Osteocyte (in vitro differentiated cells): Measurements from ENCODE around the gene OGN. TPM values are rescaled to one million over a fixed set of nuclear protein-coding genes. Genes with fewer than 3 reads are reported as not detected.
"Not testable (repeated sequence)": the region's sequence is repeated elsewhere in the genome, so short reads cannot be mapped to it uniquely, and the experiment has no call there.

ENCODE experiments used
- DNase-seq: peaks from one replicate; pipeline ENCODE4 v3.0.0; 2021; ENCODE audit warnings: mixed read lengths; ENCODE audit not compliant: unreplicated experiment; ENCODE audit errors: extremely low spot score
- H3K27ac Mint-ChIP-seq: one replicate; pipeline ENCODE4 v1.8.0; 2021; ENCODE audit warnings: mild to moderate bottlenecking, mixed read lengths; ENCODE audit not compliant: unreplicated experiment
- H3K27me3 Mint-ChIP-seq: one replicate; pipeline ENCODE4 v1.8.0; 2021; ENCODE audit warnings: mixed read lengths; ENCODE audit not compliant: unreplicated experiment
- H3K36me3 Mint-ChIP-seq: one replicate; pipeline ENCODE4 v1.8.0; 2021; ENCODE audit warnings: mixed read lengths; ENCODE audit not compliant: unreplicated experiment
- H3K4me1 Mint-ChIP-seq: one replicate; pipeline ENCODE4 v1.8.0; 2021; ENCODE audit warnings: mixed read lengths; ENCODE audit not compliant: unreplicated experiment
- H3K4me3 Mint-ChIP-seq: one replicate; pipeline ENCODE4 v1.8.0; 2021; ENCODE audit warnings: mild to moderate bottlenecking, moderate library complexity, mixed read lengths; ENCODE audit not compliant: unreplicated experiment
- H3K9me3 Mint-ChIP-seq: one replicate; pipeline ENCODE4 v1.8.0; 2021; ENCODE audit warnings: mixed read lengths; ENCODE audit not compliant: unreplicated experiment
- total RNA-seq: library from RNA; stranded (reverse); gene quantifications from 2 replicates; pipeline ENCODE4 v1.2.1, GENCODE V29; 2021
- TF ChIP-seq, protein P1 (sequence below): fragments of 200-600 bp; sonication (generic); IDR thresholded peaks from 2 replicates; pipeline ENCODE4 v1.5.0; 2021; ENCODE audit warnings: antibody characterized with exemption, mild to moderate bottlenecking, moderate library complexity

Gene OGN
- total RNA-seq, 1 donor from 2014 or later: 5.5 TPM

DNA sequence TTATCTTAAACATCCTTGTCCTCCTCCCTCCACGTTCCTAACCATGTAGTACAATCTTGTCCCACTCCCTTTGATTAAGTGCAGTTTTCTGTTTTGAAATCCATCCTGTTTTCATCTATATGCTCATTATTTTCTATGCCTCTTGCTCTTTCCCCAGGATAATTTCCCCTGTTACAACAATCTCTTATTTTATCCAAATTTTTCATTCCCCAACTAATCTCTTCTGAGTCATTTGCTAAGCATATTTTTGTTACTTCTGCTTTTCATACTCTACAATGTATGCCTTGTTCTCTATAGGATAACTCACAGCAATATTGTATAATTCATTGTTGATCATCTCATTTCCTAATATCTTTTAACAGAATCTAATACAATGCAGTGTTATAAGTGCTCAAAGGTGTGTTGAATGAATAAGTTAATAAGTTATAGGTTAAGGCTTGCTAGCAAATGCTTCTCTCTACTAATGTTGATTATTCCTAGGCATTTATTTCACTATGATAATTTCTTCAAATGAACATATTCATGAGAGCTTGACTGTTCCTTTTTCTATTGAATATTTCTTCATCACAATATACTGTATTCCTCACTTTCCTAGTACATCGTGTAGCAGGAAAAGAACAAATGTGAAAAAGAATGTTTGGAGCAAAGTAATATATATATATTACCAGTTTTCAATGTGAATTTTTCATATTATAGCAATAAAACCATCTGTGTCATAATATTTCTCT lies 18.4 kb upstream of the OGN start:
- peak overlapping the region; percentile 82 for H3K27ac Mint-ChIP-seq
- H3K27me3 Mint-ChIP-seq: no peaks in the 10 kb centered on the region
- TF ChIP-seq, protein P1, sequence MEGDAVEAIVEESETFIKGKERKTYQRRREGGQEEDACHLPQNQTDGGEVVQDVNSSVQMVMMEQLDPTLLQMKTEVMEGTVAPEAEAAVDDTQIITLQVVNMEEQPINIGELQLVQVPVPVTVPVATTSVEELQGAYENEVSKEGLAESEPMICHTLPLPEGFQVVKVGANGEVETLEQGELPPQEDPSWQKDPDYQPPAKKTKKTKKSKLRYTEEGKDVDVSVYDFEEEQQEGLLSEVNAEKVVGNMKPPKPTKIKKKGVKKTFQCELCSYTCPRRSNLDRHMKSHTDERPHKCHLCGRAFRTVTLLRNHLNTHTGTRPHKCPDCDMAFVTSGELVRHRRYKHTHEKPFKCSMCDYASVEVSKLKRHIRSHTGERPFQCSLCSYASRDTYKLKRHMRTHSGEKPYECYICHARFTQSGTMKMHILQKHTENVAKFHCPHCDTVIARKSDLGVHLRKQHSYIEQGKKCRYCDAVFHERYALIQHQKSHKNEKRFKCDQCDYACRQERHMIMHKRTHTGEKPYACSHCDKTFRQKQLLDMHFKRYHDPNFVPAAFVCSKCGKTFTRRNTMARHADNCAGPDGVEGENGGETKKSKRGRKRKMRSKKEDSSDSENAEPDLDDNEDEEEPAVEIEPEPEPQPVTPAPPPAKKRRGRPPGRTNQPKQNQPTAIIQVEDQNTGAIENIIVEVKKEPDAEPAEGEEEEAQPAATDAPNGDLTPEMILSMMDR: no peak
- H3K36me3 Mint-ChIP-seq: peaks cover 15% of the 10 kb centered on the region
- DNase-seq: no peak
- H3K9me3 Mint-ChIP-seq: peaks cover 10% of the 10 kb centered on the region
- peaks cover 58% of the 10 kb centered on the region for H3K4me1 Mint-ChIP-seq
- H3K4me3 Mint-ChIP-seq: peak overlapping the region; percentile 66

DNA sequence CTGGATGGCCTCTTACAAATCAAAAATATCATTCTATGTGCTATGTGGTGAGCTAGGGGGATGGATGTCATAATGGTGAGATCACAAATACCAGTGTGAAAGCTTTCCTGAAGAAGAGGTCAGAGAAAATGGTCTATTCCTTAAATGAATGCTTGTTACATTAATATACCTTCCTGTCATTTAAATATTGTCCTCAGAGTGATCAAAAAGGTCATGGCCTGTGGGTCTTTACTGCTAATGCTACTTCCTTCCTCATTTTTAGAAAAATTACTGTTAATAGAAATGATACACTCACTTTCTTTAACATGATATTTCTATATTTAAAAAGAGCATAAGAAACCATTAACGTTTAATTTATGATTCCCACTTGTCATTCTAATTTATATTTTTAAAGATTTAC lies 10.2 kb upstream of the OGN start:
- H3K36me3 Mint-ChIP-seq: peaks cover 16% of the 10 kb centered on the region
- TF ChIP-seq, protein P1: no peak
- no peaks in the 10 kb centered on the region for H3K27me3 Mint-ChIP-seq
- DNase-seq: no peak
- no peak overlapping the region for H3K4me3 Mint-ChIP-seq
- H3K27ac Mint-ChIP-seq: no peak overlapping the region
- no peaks in the 10 kb centered on the region for H3K9me3 Mint-ChIP-seq
- peaks cover 26% of the 10 kb centered on the region for H3K4me1 Mint-ChIP-seq

DNA sequence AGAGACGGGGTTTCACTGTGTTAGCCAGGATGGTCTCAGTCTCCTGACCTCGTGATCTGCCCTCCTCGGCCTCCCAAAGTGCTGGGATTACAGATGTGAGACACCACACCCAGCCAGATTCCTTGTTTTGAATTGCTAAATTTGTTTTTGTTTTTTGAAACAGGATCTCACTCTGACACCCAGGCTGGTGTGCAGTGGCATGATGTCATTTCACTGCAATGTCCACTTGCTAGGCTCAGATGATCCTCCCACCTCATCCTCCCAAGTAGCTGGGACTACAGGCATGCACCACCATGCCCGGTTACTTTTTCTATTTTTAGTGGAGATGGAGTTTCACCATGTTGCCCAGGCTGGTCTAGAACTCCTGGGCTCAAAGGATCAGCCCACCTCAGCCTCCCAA lies 6.8 kb upstream of the OGN start:
- peak overlapping the region; percentile 69 for H3K27ac Mint-ChIP-seq
- H3K4me3 Mint-ChIP-seq, DNase-seq, H3K9me3 Mint-ChIP-seq, H3K27me3 Mint-ChIP-seq: not testable (repeated sequence)
- peaks cover 12% of the 10 kb centered on the region for H3K36me3 Mint-ChIP-seq
- peaks cover 38% of the 10 kb centered on the region for H3K4me1 Mint-ChIP-seq

DNA sequence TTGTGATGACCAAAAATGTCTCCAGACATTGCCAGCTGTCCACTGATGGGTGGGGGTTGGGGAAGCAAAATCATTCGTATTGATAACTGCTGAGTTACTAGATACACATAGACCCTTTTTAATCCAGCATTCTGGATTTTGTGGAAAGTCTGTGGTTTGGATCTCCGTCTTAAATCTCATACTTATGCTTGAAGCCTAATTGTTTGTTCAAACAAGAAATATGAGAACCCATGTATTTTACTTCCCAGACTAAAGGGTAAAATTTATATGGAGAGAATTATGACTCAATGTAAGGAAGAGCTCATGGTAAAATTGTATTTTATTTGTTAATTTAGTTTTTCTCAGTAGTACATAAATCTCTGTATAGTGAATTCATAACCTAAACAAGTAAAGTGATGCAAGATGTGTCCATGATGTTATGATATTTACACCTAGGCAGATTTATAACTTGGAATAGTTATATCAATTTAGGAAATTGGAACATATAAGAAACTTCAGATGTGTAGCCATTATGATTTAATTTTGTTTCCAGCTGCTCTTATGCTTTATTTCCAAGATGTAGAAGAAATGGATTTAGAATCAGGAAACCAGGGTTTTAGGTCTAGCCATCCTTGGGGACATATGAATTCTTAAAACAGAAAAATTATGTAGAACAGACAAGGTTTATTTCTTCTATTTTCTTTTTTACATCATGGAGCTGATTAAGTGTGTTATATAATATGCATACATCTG lies 4.5 kb upstream of the OGN start:
- Mint-ChIP-seq H3K27ac (no peak overlapping the region), H3K4me3 (no peak overlapping the region), H3K9me3 (no peaks in the 10 kb centered on the region), H3K27me3 (no peaks in the 10 kb centered on the region), H3K36me3 (peaks cover 10% of the 10 kb centered on the region), H3K4me1 (peaks cover 51% of the 10 kb centered on the region)
- DNase-seq: no peak
- TF ChIP-seq, protein P1: no peak

DNA sequence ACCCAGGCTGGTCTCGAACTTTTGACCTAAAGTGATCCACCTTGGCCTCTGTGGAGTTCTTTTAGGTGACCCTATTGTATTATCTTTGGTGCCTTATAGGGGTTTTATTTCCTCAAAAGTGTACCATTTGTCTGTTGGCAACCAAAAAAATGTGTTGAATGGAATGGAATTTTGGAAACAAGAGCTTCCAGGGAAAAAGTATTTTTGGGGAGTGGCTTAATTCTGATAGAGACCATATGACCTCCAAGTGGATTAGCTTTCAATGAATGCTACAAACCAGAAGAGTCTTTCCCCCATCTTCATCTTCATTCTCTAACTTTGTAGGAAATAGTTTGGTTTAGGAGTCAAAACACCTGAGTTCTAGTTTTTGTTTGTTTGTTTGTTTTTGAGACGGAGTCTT lies 3.4 kb upstream of the OGN start:
- TF ChIP-seq, protein P1: no peak
- no peak for DNase-seq
- no peak overlapping the region for H3K27ac Mint-ChIP-seq
- peaks cover 56% of the 10 kb centered on the region for H3K4me1 Mint-ChIP-seq
- peaks cover 3% of the 10 kb centered on the region for H3K36me3 Mint-ChIP-seq
- H3K9me3 Mint-ChIP-seq: no peaks in the 10 kb centered on the region
- no peaks in the 10 kb centered on the region for H3K27me3 Mint-ChIP-seq
- no peak overlapping the region for H3K4me3 Mint-ChIP-seq
